Activated CD8-positive, alpha-beta T cell treated with anti-CD3 and anti-CD28 coated beads, Interleukin-2, amount 10 ng/mL, durations not matched to agents 7 days and 5 days (primary cell): ENCODE results near the gene WRAP73. TPM values are rescaled to one million over a fixed set of nuclear protein-coding genes. Genes with fewer than 3 reads are reported as not detected.
"Not testable (repeated sequence)": the region's sequence is repeated elsewhere in the genome, so short reads cannot be mapped to it uniquely, and the experiment has no call there.

Experiments
- ATAC-seq: fragments of 150-1000 bp; cut with Tn5 transposase; one replicate; pipeline ENCODE4 v1.10.0; 2021; ENCODE audit warnings: moderate library complexity
- CTCF ChIA-PET: fragments of 350-600 bp; sonication (Branson Sonifier 250); formaldehyde crosslinking; loops from one replicate; lab custom pipeline; 2021; ENCODE audit warnings: antibody characterized with exemption; lab: Charles Lee
- POLR2A ChIA-PET: fragments of 350-600 bp; sonication (Branson Sonifier 250); formaldehyde crosslinking; loops from one replicate; lab custom pipeline; 2021; ENCODE audit warnings: antibody characterized with exemption; lab: Charles Lee
- DNase-seq: peaks from one replicate; pipeline ENCODE4 v3.0.0-alpha.2; 2020
- H3K27ac Mint-ChIP-seq: one replicate; pipeline ENCODE4 v1.8.0; 2021; ENCODE audit warnings: mild to moderate bottlenecking, mixed read lengths
- H3K27me3 Mint-ChIP-seq: one replicate; pipeline ENCODE4 v1.8.0; 2021; ENCODE audit warnings: low read depth, mixed read lengths
- H3K36me3 Mint-ChIP-seq: one replicate; pipeline ENCODE4 v1.8.0; 2021; ENCODE audit warnings: low read depth, mixed read lengths
- H3K4me1 Mint-ChIP-seq: one replicate; pipeline ENCODE4 v1.8.0; 2021; ENCODE audit warnings: low read depth, mixed read lengths
- H3K4me3 Mint-ChIP-seq: one replicate; pipeline ENCODE4 v1.8.0; 2021; ENCODE audit warnings: mild to moderate bottlenecking, mixed read lengths
- H3K9me3 Mint-ChIP-seq: one replicate; pipeline ENCODE4 v1.8.0; 2022; ENCODE audit warnings: mixed read lengths; ENCODE audit not compliant: insufficient read depth
- total RNA-seq, 2 experiments: library from RNA; stranded (reverse); gene quantifications; one replicate each; pipeline ENCODE4 v1.2.3, GENCODE V29; 2021

The WRAP73 gene
- total RNA-seq, 2 experiments from 2014 or later: 33.1 to 36.7 TPM

DNA sequence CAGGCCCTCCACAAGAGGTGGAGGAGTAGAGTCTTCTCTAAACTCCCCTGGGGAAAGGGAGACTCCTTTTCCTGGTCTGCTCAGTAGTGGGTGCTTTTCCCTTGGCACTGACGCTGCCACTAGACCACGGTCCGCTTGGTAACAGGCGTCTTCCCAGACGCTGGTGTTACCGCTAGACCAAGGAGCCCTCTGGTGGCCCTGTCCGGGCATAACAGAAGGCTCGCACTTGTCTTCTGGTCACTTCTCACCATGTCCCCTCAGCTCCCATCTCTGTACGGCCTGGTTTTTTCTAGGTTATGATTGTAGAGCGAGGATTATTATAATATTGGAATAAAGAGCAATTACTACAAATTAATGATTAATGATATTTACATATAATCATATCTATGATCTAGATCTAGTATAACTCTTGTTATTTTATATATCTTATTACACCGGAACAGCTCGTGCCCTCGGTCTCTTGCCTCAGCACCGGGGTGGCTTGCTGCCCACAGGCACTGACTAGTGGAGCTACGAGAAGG, 28.7 kb downstream of the WRAP73 start:
- H3K36me3 Mint-ChIP-seq, ATAC-seq, H3K4me3 Mint-ChIP-seq, POLR2A ChIA-PET, DNase-seq, H3K9me3 Mint-ChIP-seq, H3K27me3 Mint-ChIP-seq, H3K27ac Mint-ChIP-seq: not testable (repeated sequence)
- CTCF ChIA-PET: interaction anchor here (1.0 to 3.6 kb wide), 6 partner anchors 21 to 168 kb away, joined by 3 to 31 read pairs (median 10); no protein-coding TSS in a partner anchor
- H3K4me1 Mint-ChIP-seq: peaks cover 25% of the 10 kb centered on the region

- Mint-ChIP-seq H3K9me3 (no peaks in the 10 kb centered on the region), H3K36me3 (no peaks in the 10 kb centered on the region), H3K4me3 (no peak overlapping the region), H3K27me3 (peaks cover 8% of the 10 kb centered on the region), H3K27ac (no peak overlapping the region), H3K4me1 (peaks cover 20% of the 10 kb centered on the region)
- ChIA-PET POLR2A (no interaction called here), CTCF (interaction anchor here (1.0 to 3.6 kb wide), 7 partner anchors 20 to 168 kb away, joined by 3 to 31 read pairs (median 5); no protein-coding TSS in a partner anchor)
- DNase-seq (no peak), ATAC-seq (no peak)
These were observed 29.2 kb downstream of the WRAP73 start for GRCh38 chr1:3620708-3621107.

DNA sequence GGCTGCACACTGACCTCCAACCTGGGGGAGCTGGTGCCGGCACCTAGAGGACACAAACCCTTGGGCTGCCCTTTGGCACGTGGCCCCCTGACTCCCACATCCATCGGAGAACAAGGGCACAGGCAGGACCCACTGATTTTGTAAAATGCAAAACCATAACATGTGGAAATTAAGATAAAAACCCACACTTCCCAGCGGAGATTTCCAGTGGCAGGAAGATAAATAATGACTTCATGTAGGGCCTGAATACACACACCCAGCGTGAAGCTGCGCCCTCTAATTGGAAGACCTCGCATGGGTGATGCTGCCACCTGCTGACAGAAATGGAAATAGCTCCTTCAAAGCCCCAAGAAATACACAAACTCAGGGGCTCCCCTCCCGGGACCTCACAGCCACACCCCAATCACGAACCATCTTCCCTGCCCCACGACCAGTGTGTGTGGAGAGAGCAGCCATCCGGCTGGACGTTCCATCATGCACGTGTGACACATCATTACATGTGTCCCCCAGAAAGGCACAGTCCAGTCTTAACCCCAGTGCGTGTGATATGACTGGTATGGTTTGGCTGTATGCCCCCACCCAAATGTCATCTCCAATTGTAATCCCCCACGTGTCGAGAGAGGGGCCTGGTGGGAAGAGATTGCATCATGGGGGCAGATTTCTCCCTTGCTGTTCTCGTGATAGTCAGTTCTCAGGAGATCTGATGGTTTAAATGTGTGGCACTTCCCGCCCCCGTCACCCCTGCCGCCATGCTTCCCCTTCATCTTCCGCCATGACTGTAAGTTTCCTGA, 30.8 kb downstream of the WRAP73 start:
- no peak overlapping the region for H3K27ac Mint-ChIP-seq

GRCh38 chr1:3618531-3618880, 31.4 kb downstream of the WRAP73 start:
- POLR2A ChIA-PET: interaction anchor here (0.7 kb wide), 1 partner anchor 165 kb away, joined by 3 read pairs; no protein-coding TSS in a partner anchor
- no peaks in the 10 kb centered on the region for H3K36me3 Mint-ChIP-seq
- no peak for ATAC-seq
- no peak overlapping the region for H3K27ac Mint-ChIP-seq
- H3K9me3 Mint-ChIP-seq: no peaks in the 10 kb centered on the region
- peaks cover 11% of the 10 kb centered on the region for H3K27me3 Mint-ChIP-seq
- H3K4me1 Mint-ChIP-seq: peaks cover 7% of the 10 kb centered on the region
- CTCF ChIA-PET: interaction anchor here (0.6 to 3.6 kb wide), 22 partner anchors 10 to 177 kb away, joined by 3 to 31 read pairs (median 4); no protein-coding TSS in a partner anchor
- no peak for DNase-seq
- H3K4me3 Mint-ChIP-seq: no peak overlapping the region

More for the DNA sequence above, 30.8 kb downstream of the WRAP73 start:
- Mint-ChIP-seq H3K4me3 (no peak overlapping the region), H3K4me1 (peaks cover 13% of the 10 kb centered on the region), H3K27me3 (peaks cover 9% of the 10 kb centered on the region), H3K9me3 (no peaks in the 10 kb centered on the region), H3K36me3 (no peaks in the 10 kb centered on the region)
- ChIA-PET CTCF (interaction anchor here (0.6 to 3.6 kb wide), 26 partner anchors 9 to 177 kb away, joined by 3 to 31 read pairs (median 4); no protein-coding TSS in a partner anchor), POLR2A (interaction anchor here (0.7 kb wide), 1 partner anchor 166 kb away, joined by 3 read pairs; no protein-coding TSS in a partner anchor)
- ATAC-seq: peak; percentile 83
- peak; percentile 84 for DNase-seq

DNA sequence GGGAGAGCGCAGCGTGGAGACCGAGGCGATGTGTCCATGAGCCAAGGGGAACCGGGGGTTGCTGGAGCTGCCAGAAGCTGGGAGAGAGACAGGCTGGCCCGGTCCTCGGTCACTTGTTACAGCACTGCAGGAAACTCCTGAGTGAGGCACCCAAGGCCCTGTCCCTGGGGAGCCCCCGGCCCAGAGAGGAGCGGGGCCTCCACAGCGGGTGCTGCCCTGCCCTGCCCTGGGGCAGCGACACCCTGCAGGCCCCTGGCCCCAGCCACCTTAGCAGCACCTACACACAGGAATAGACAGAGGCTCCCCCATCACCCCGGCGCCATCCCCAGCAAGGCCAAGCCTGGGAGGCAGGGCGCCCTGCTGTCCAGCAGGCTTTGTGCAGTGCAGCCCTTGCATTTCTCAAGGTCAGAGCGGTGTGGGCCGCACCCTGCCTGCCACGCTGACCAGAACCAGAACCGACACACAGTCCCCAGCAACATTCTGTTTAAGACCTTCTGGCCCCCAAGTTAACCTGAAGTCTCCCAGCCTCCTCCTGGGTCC, 32.0 kb downstream of the WRAP73 start:
- peaks cover 16% of the 10 kb centered on the region for H3K27me3 Mint-ChIP-seq
- ATAC-seq (no peak), DNase-seq (no peak)
- peaks cover 2% of the 10 kb centered on the region for H3K4me1 Mint-ChIP-seq
- H3K27ac Mint-ChIP-seq: no peak overlapping the region
- H3K9me3 Mint-ChIP-seq: no peaks in the 10 kb centered on the region
- no peaks in the 10 kb centered on the region for H3K36me3 Mint-ChIP-seq
- no peak overlapping the region for H3K4me3 Mint-ChIP-seq
- ChIA-PET CTCF (interaction anchor here (2.3 kb wide), 1 partner anchor 130 kb away, joined by 9 read pairs; no protein-coding TSS in a partner anchor), POLR2A (no interaction called here)

GRCh38 chr1:3616861-3617260, 33.0 kb downstream of the WRAP73 start:
- no peak overlapping the region for H3K27ac Mint-ChIP-seq
- no peak overlapping the region for H3K4me3 Mint-ChIP-seq
- ATAC-seq: no peak

DNA sequence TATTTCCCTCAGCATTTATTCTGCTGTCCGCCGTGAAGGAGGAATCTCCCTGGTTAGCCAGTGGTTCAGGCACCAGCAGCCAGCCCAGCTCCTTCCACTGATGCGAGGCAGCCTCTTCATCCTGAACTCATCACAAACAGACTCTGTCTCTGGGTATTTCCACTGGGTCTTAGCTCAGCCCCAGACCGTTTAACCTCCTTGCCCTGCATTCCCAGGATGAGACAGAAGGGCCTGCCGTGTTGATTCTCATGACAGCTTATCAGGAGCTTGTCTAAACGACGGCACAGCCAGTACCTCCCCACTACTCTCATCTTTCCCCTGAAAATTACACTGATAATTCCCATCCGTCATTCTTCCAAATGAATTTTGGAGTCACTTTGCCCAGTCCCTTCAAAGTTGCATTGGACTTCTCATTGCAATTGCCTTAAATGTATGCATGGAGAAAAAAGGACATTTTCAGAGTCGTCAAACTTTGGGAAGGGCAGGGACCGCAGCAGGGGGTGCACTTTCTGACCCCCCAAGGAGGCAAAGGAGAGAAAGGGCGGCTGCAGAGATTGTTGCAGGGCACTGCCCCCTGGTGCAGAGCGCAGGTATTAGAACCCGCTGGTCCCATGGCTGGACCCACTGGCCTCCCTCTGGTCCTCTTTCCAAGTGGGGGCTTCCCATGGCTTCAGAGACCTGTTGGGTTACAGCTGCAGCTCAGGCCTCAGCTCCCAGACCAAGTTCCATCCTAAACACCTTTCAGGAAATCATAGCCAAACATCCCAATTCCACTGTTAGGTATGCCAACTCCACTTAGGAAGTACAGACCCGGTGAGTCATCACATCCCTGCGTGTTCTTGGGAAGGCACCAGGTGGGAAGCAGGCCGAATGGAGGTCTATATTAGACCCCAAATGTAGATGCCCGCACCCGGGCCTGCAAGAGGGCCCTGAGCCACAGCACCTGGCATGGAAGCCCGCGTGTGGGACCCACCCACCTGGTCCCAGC, 34.9 kb downstream of the WRAP73 start:
- Mint-ChIP-seq H3K27me3 (peaks cover 31% of the 10 kb centered on the region), H3K27ac (no peak overlapping the region), H3K4me1 (peaks cover 5% of the 10 kb centered on the region), H3K9me3 (no peaks in the 10 kb centered on the region), H3K36me3 (no peaks in the 10 kb centered on the region), H3K4me3 (no peak overlapping the region)
- ATAC-seq: no peak
- ChIA-PET POLR2A (no interaction called here), CTCF (interaction anchor here (0.7 to 1.9 kb wide), 5 partner anchors 11 to 162 kb away, joined by 3 to 6 read pairs (median 3); no protein-coding TSS in a partner anchor)
- peak; percentile 35 for DNase-seq

More at GRCh38 chr1:3616861-3617260, 33.0 kb downstream of the WRAP73 start:
- no peak for DNase-seq
- Mint-ChIP-seq H3K4me1 (peaks cover 2% of the 10 kb centered on the region), H3K9me3 (no peaks in the 10 kb centered on the region), H3K27me3 (peaks cover 23% of the 10 kb centered on the region), H3K36me3 (no peaks in the 10 kb centered on the region)
- POLR2A ChIA-PET: no interaction called here
- CTCF ChIA-PET: no interaction called here

DNA sequence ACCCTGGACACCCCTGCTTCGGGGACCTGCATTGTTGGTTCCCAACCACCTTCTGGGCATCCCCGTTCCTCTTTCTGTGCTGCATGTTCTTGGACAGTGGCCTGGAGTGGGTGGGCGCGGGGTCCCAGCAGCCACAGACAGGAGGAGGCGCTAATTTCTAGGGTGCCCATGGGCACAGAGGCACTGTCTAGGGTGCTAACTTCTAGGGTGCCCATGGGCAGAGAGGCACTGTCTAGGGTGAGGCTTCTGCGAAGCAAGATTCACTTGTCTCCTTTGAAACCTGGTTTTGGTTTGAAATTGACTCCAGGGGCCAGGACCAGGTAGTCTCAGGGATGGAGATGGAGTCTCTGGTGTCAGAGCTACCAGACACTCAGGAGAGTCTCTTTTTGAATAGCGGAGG, 37.8 kb downstream of the WRAP73 start:
- CTCF ChIA-PET: interaction anchor here (1.0 kb wide), 1 partner anchor 47 kb away, joined by 3 read pairs; no protein-coding TSS in a partner anchor

DNA sequence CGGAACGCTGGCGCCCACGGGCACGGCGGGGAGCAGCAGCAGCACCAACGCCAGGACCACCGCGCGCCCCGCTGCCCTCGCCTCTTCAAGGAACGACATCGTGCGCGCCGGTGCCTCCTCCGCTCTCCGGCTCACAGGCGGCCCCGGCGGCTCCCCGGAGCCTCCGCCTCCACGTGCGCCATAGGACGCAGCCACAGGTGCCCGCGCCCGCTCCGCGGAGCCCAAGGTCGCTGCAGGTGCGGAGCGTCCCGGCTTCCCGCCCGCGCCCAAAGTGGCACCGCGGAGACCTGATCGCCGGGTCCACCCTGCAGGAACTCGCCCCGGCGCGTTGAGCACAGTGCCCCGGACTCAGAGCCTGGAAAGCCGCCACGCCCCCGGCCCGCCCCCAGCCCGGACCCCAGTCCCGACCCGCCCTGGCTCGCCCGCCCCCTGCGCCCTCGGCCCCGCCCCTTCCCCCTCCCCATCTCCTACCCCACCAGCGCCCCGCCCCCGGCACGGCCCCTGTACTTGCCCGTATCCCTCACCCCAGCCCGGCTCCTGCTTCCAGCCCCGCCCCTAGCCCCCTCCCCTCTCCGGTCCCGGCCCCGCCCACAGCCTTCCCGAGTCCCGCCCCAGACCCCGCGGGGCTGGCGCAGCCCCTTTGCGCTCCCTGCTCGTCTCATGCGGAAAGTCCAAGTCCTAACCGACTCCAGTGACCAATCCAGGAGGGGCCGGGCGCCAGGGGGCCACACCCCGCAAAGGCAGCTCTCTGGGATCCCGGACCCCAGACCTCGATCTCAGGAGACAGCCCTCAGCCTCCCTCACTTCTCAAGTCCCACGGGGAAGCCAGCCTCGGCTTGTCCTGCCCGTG, 38.5 kb downstream of the WRAP73 start, which contains the start of gene MEGF6:
Gene MEGF6, minus strand, starts transcription at position 339 of the 850 bp plus-strand sequence. Its CDS starts 240 bp downstream, at position 99.
- peak within 1 kb of the TSS; percentile 34 for H3K4me3 Mint-ChIP-seq
- CTCF ChIA-PET: interaction anchor here (1.0 kb wide), 1 partner anchor 46 kb away, joined by 3 read pairs; no protein-coding TSS in a partner anchor
- peaks cover 2% of the 10 kb centered on the region for H3K4me1 Mint-ChIP-seq
- no peaks in the 10 kb centered on the region for H3K36me3 Mint-ChIP-seq
- no peaks in the 10 kb centered on the region for H3K9me3 Mint-ChIP-seq
- ATAC-seq (peak; percentile 72), DNase-seq (peak; percentile 49)
- H3K27ac Mint-ChIP-seq: no peak within 1 kb of the TSS
- peaks cover 27% of the 10 kb centered on the region for H3K27me3 Mint-ChIP-seq
- POLR2A ChIA-PET: no interaction called here

More for the DNA sequence above, 37.8 kb downstream of the WRAP73 start:
- ATAC-seq (no peak), DNase-seq (no peak)
- H3K27me3 Mint-ChIP-seq: peaks cover 27% of the 10 kb centered on the region
- H3K27ac Mint-ChIP-seq: no peak overlapping the region
- POLR2A ChIA-PET: no interaction called here
- H3K4me1 Mint-ChIP-seq: peaks cover 2% of the 10 kb centered on the region
- no peak overlapping the region for H3K4me3 Mint-ChIP-seq
- H3K36me3 Mint-ChIP-seq: no peaks in the 10 kb centered on the region
- H3K9me3 Mint-ChIP-seq: no peaks in the 10 kb centered on the region

- ATAC-seq (no peak), DNase-seq (no peak)
- Mint-ChIP-seq H3K4me3 (no peak overlapping the region), H3K36me3 (no peaks in the 10 kb centered on the region), H3K27me3 (peaks cover 27% of the 10 kb centered on the region), H3K9me3 (no peaks in the 10 kb centered on the region), H3K27ac (no peak overlapping the region), H3K4me1 (peaks cover 2% of the 10 kb centered on the region)
- ChIA-PET CTCF (no interaction called here), POLR2A (interaction anchor here (0.6 kb wide), 1 partner anchor 36 kb away, joined by 3 read pairs; no protein-coding TSS in a partner anchor)
These were observed 39.3 kb downstream of the WRAP73 start for GRCh38 chr1:3610527-3611169.
